HCT116 (cell line): ENCODE measurements around the gene CHRNE.
"Not testable (repeated sequence)": the region's sequence is repeated elsewhere in the genome, so short reads cannot be mapped to it uniquely, and the experiment has no call there.

ENCODE experiments used
- CBX3 ChIP-seq: IDR thresholded peaks from 2 replicates; pipeline ENCODE4 v1.6.1; 2012; ENCODE audit warnings: low read depth
- CEBPB ChIP-seq: IDR thresholded peaks from 2 replicates; pipeline ENCODE4 v1.6.1; 2012; ENCODE audit warnings: low read depth
- EGR1 ChIP-seq: IDR thresholded peaks from 2 replicates; pipeline ENCODE4 v1.6.1; 2012; ENCODE audit warnings: low read depth
- EZH2 ChIP-seq: fragments of 200-600 bp; sonication (generic); IDR thresholded peaks from 2 replicates; pipeline ENCODE4 v1.6.1; 2017; ENCODE audit warnings: antibody characterized with exemption, mixed run types
- EZH2phosphoT487 ChIP-seq: fragments of 200-600 bp; IDR thresholded peaks from 2 replicates; pipeline ENCODE4 v1.6.1; 2018; ENCODE audit warnings: antibody characterized with exemption, borderline replicate concordance
- POLR2A ChIP-seq: IDR thresholded peaks from 2 replicates; pipeline ENCODE4 v1.7.0; 2011; ENCODE audit warnings: borderline replicate concordance; ENCODE audit not compliant: insufficient read depth, insufficient read length; ENCODE audit errors: extremely low read depth
- POLR2AphosphoS5 ChIP-seq: IDR thresholded peaks from 2 replicates; pipeline ENCODE4 v1.6.1; 2011; ENCODE audit warnings: mild to moderate bottlenecking, low read depth, low read length, moderate library complexity
- RAD21 ChIP-seq: IDR thresholded peaks from 2 replicates; pipeline ENCODE4 v1.6.1; 2012; ENCODE audit warnings: low read depth, mild to moderate bottlenecking
- ZNF274 ChIP-seq: fragments of 200-500 bp; sonication (Bioruptor generic); IDR thresholded peaks from 2 replicates; pipeline ENCODE4 v1.6.1; 2014; ENCODE audit warnings: mild to moderate bottlenecking, low read depth, low read length, inconsistent platforms
- TF ChIP-seq, protein P1 (sequence below), 3 experiments: fragments of 200-600 bp in 1 of 3; sonication (generic) in 1 of 3; IDR thresholded peaks in 2 of 3; conservative IDR thresholded peaks in 1 of 3; 2 replicates each; pipeline ENCODE4 v1.5.1; 2012 to 2017; ENCODE audit warnings: low read depth in 2 of 3, low read length in 2 of 3, antibody characterized with exemption in 1 of 3, borderline replicate concordance in 1 of 3, control low read depth in 1 of 3, mild to moderate bottlenecking in 1 of 3, mixed read lengths in 1 of 3, mixed run types in 1 of 3, moderate library complexity in 1 of 3; ENCODE audit not compliant: insufficient read depth in 1 of 3
- TF ChIP-seq, protein P2 (sequence below): IDR thresholded peaks from 2 replicates; pipeline ENCODE4 v1.6.1; 2012; ENCODE audit warnings: low read depth
- TF ChIP-seq, protein P3 (sequence below): IDR thresholded peaks from 2 replicates; pipeline ENCODE4 v1.6.1; 2011; ENCODE audit warnings: mild to moderate bottlenecking, low read length, moderate library complexity; ENCODE audit not compliant: insufficient replicate concordance; ENCODE audit errors: extremely low read depth

DNA sequence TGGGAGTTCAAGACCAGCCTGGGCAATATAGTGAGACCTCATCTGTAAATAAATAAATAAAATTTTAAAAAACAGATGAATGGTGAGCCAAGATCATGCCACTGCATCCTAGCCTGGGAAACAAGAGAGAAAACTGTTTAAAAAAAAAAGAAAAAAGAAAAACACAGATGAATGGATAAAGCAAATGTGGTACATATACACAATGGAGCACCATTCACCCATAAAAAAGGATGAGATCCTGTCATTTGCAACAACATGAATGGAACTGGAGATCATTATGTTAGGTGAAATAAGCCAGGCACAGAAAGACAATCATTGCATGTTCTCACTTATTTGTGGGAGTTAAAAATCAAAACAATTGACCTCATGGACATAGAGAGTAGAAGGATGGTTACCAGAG, 3.7 kb upstream of the CHRNE start:
- not testable (repeated sequence) for TF ChIP-seq RAD21, CBX3, EZH2, CEBPB, EZH2phosphoT487, POLR2AphosphoS5, ZNF274, POLR2A, EGR1
- TF ChIP-seq, protein P1, sequence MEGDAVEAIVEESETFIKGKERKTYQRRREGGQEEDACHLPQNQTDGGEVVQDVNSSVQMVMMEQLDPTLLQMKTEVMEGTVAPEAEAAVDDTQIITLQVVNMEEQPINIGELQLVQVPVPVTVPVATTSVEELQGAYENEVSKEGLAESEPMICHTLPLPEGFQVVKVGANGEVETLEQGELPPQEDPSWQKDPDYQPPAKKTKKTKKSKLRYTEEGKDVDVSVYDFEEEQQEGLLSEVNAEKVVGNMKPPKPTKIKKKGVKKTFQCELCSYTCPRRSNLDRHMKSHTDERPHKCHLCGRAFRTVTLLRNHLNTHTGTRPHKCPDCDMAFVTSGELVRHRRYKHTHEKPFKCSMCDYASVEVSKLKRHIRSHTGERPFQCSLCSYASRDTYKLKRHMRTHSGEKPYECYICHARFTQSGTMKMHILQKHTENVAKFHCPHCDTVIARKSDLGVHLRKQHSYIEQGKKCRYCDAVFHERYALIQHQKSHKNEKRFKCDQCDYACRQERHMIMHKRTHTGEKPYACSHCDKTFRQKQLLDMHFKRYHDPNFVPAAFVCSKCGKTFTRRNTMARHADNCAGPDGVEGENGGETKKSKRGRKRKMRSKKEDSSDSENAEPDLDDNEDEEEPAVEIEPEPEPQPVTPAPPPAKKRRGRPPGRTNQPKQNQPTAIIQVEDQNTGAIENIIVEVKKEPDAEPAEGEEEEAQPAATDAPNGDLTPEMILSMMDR (IDR thresholded peaks at IDR 0.05 in 2 of 3, conservative IDR thresholded peaks at IDR 0.05 in 1 of 3; ENCODE audit: borderline replicate concordance in 1 of 3, insufficient read depth in 1 of 3, low read depth in 2 of 3, low read length in 2 of 3) = not testable (repeated sequence)
- TF ChIP-seq, protein P2, sequence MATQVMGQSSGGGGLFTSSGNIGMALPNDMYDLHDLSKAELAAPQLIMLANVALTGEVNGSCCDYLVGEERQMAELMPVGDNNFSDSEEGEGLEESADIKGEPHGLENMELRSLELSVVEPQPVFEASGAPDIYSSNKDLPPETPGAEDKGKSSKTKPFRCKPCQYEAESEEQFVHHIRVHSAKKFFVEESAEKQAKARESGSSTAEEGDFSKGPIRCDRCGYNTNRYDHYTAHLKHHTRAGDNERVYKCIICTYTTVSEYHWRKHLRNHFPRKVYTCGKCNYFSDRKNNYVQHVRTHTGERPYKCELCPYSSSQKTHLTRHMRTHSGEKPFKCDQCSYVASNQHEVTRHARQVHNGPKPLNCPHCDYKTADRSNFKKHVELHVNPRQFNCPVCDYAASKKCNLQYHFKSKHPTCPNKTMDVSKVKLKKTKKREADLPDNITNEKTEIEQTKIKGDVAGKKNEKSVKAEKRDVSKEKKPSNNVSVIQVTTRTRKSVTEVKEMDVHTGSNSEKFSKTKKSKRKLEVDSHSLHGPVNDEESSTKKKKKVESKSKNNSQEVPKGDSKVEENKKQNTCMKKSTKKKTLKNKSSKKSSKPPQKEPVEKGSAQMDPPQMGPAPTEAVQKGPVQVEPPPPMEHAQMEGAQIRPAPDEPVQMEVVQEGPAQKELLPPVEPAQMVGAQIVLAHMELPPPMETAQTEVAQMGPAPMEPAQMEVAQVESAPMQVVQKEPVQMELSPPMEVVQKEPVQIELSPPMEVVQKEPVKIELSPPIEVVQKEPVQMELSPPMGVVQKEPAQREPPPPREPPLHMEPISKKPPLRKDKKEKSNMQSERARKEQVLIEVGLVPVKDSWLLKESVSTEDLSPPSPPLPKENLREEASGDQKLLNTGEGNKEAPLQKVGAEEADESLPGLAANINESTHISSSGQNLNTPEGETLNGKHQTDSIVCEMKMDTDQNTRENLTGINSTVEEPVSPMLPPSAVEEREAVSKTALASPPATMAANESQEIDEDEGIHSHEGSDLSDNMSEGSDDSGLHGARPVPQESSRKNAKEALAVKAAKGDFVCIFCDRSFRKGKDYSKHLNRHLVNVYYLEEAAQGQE = not testable (repeated sequence)
- TF ChIP-seq, protein P3, sequence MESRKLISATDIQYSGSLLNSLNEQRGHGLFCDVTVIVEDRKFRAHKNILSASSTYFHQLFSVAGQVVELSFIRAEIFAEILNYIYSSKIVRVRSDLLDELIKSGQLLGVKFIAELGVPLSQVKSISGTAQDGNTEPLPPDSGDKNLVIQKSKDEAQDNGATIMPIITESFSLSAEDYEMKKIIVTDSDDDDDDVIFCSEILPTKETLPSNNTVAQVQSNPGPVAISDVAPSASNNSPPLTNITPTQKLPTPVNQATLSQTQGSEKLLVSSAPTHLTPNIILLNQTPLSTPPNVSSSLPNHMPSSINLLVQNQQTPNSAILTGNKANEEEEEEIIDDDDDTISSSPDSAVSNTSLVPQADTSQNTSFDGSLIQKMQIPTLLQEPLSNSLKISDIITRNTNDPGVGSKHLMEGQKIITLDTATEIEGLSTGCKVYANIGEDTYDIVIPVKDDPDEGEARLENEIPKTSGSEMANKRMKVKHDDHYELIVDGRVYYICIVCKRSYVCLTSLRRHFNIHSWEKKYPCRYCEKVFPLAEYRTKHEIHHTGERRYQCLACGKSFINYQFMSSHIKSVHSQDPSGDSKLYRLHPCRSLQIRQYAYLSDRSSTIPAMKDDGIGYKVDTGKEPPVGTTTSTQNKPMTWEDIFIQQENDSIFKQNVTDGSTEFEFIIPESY = not testable (repeated sequence)
